GM18507 (cell line): ENCODE data around the gene FMOD.
"Not testable (repeated sequence)": the region's sequence is repeated elsewhere in the genome, so short reads cannot be mapped to it uniquely, and the experiment has no call there.

Experiments
- DNase-seq: peaks from one replicate; pipeline ENCODE4 v3.0.0; 2011; ENCODE audit warnings: low read depth; ENCODE audit not compliant: insufficient read length; ENCODE audit errors: extremely low spot score
- FAIRE-seq: peaks from 2 replicates; lab custom pipeline; 2011; peaks lifted over from hg19 to GRCh38; lab: Jason Lieb, UNC

The FMOD gene

GRCh38 chr1:203308923-203309331, 42.0 kb downstream of the FMOD start:
- FAIRE-seq (no peak), DNase-seq (no peak)

GRCh38 chr1:203308328-203308922, 42.5 kb downstream of the FMOD start:
- FAIRE-seq (no peak), DNase-seq (no peak)

GRCh38 chr1:203307641-203308126, 43.2 kb downstream of the FMOD start:
- DNase-seq, result no peak
- no peak for FAIRE-seq

- FAIRE-seq (no peak), DNase-seq (no peak)
Observed at GRCh38 chr1:203306965-203307541, 43.9 kb downstream of the FMOD start.

- DNase-seq, result no peak
- no peak for FAIRE-seq
Observed at GRCh38 chr1:203306089-203306964, 44.6 kb downstream of the FMOD start.

GRCh38 chr1:203305809-203306088, 45.2 kb downstream of the FMOD start:
- no peak for FAIRE-seq
- DNase-seq, result no peak

- peak; percentile 69 for FAIRE-seq
Observed at GRCh38 chr1:203304919-203305808, 45.8 kb downstream of the FMOD start, which contains the start of gene BTG2. Gene BTG2 (plus strand): TSS chr1:203305519. CDS start chr1:203305607, 88 bp downstream.

GRCh38 chr1:203304391-203304918, 46.5 kb downstream of the FMOD start:
- FAIRE-seq (no peak), DNase-seq (no peak)

More at GRCh38 chr1:203304919-203305808, 45.8 kb downstream of the FMOD start, which contains the start of gene BTG2:
- peak; percentile 87 for DNase-seq

- no peak for DNase-seq
- no peak for FAIRE-seq
Observed at GRCh38 chr1:203302894-203303293, 48.0 kb downstream of the FMOD start.

- FAIRE-seq (no peak), DNase-seq (no peak)
Observed at GRCh38 chr1:203302456-203302855, 48.5 kb downstream of the FMOD start.

- DNase-seq, result no peak
- FAIRE-seq, result no peak
Observed at GRCh38 chr1:203301331-203301668, 49.6 kb downstream of the FMOD start.

GRCh38 chr1:203300441-203301330, 50.2 kb downstream of the FMOD start:
- no peak for DNase-seq
- FAIRE-seq, result peak; percentile 29

- FAIRE-seq, result peak; percentile 54
Observed at GRCh38 chr1:203299719-203300429, 51.0 kb downstream of the FMOD start.

GRCh38 chr1:203299169-203299568, 51.8 kb downstream of the FMOD start:
- no peak for DNase-seq
- peak; percentile 71 for FAIRE-seq

More at GRCh38 chr1:203299719-203300429, 51.0 kb downstream of the FMOD start:
- DNase-seq, result not testable (repeated sequence)

GRCh38 chr1:203296460-203297073, 54.4 kb downstream of the FMOD start:
- DNase-seq, result no peak
- no peak for FAIRE-seq

- FAIRE-seq, result no peak
- DNase-seq, result no peak
Observed at GRCh38 chr1:203295796-203296195, 55.1 kb downstream of the FMOD start.
